ENCODE measurements around the gene POU6F1.

DNA sequence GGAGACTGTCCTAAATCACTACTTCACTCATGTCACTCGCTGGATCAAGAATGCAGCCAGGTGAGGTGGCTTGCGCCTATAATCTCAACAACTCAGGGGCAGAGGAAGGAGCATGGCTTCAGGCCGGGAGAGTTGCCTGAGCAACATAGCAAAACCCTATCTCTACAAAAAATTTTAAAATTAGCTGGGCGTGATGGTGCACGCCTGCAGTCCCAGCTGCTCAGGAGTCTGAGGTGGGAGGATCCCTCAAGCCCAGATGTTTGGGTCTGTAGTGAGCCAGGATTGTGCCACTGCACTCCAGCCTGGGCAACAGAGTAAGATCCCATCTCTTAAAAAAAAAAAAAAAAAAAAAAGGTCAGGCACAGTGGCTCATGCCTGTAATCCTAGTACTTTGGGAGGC is 46.4 kb upstream of the POU6F1 start:
- no peak for TF ChIP-seq EZH2 (IDR thresholded peaks at IDR 0.05; ENCODE audit: insufficient read depth, poor library complexity, severe bottlenecking)
- TF ChIP-seq EZH2phosphoT487 (IDR thresholded peaks at IDR 0.05; ENCODE audit: insufficient read depth, low read depth): no peak

All from GM23248 (cell line).